Ovary (tissue), 9 donors: ENCODE measurements around the gene RNF186. TPM values are rescaled to one million over a fixed set of nuclear protein-coding genes. Genes with fewer than 3 reads are reported as not detected.

Source experiments
- DNase-seq, 5 donors: peaks; one replicate each; pipeline ENCODE4 v3.0.0-alpha.2; 2019 to 2020
- H3K27ac ChIP-seq, 2 donors: fragments of 200-600 bp; one replicate each; pipeline versions ENCODE4 v1.5.1 to v1.8.0; 2019 to 2022
- H3K27me3 ChIP-seq: fragments of 200-600 bp; one replicate; pipeline ENCODE4 v1.8.0; 2022
- H3K36me3 ChIP-seq: fragments of 200-600 bp; sonication (generic); one replicate; pipeline ENCODE4 v1.5.1; 2019
- H3K4me1 ChIP-seq: one replicate; pipeline ENCODE4 v1.8.1; 2013; ENCODE audit warnings: mild to moderate bottlenecking, moderate library complexity; ENCODE audit not compliant: insufficient read depth
- H3K4me3 ChIP-seq: fragments of 200-600 bp; sonication (generic); one replicate; pipeline ENCODE4 v1.5.1; 2017
- H3K9me3 ChIP-seq, 2 donors: fragments of 200-600 bp in 1 of 2; sonication (generic) in 1 of 2; one replicate each; pipeline versions ENCODE4 v1.5.1 to v1.8.1; 2013 to 2019; ENCODE audit warnings: mild to moderate bottlenecking in 1 of 2, moderate library complexity in 1 of 2
- CTCF ChIP-seq, 3 donors: fragments of 450-650 bp in 2 of 3; fragments of 200-600 bp in 1 of 3; IDR thresholded peaks; one replicate each; pipeline versions ENCODE4 v1.5.1 to v1.8.0; 2016 to 2022; ENCODE audit warnings: antibody characterized with exemption in 3 of 3, mild to moderate bottlenecking in 1 of 3
- EP300 ChIP-seq: sonication (generic); formaldehyde crosslinking; IDR thresholded peaks from one replicate; pipeline ENCODE4 v1.6.1; 2017; ENCODE audit warnings: antibody characterized with exemption
- POLR2A ChIP-seq: fragments of 450-650 bp; IDR thresholded peaks from one replicate; pipeline ENCODE4 v1.6.1; 2017; ENCODE audit warnings: antibody characterized with exemption, mild to moderate bottlenecking, moderate library complexity
- WGBS, 3 donors: extraction: QIAGEN DNeasy Blood & Tissue Kit in 1 of 3; methylation state at CpG; one replicate each; pipeline versions ENCODE4 v1.1.5 to v1.1.7; 2013 to 2017; 5-methylcytosine and 5-hydroxymethylcytosine counted together
- intact Hi-C, 4 donors: fragments of 100-400 bp; cut with DNase I; formaldehyde crosslinking; loops; one replicate each; pipeline versions ENCODE4 v1.11.0 to v1.15.1; 2022 to 2023
- polyA plus RNA-seq, 2 donors: library from polyadenylated mRNA; stranded (reverse); fragments of 200-250 nt in 1 of 2; fragments of 350-450 nt in 1 of 2; fragmentation: Illumina TruSeq in 1 of 2; extraction: RNeasy Lipid Tissue Mini Kit (QIAGEN cat#74804) in 1 of 2; gene quantifications; one replicate each; pipeline ENCODE4 v1.2.3, GENCODE V29; 2013 to 2014
- total RNA-seq, 7 donors: library from RNA; depleted of rRNA in 2 of 7; stranded (reverse); fragments of >200 nt in 2 of 7; fragmentation: NEBNext Ultra II Directional in 3 of 7; extraction: Animal tissue kit (Norgen Biotek cat#: 25700) in 3 of 7; gene quantifications; one replicate each; pipeline versions ENCODE4 v1.1.0 to v1.2.4, GENCODE V29; 2016 to 2023
- donor health status: DM: no; HTN: no; CAD: no; lungs with moderate emphysema.
- donor health status: DM: no; HTN: no; CAD: no.
- donor health status: Bipolar disorder and iron deficiency.
- donor health status: DM: yes; HTN: yes; CAD: no.
- donor health status: DM: no; HTN: no; CAD: no.
- donor health status: DM: yes; HTN: yes; CAD: no.

The RNF186 gene
- total and polyA plus RNA-seq, 9 donors, result 0.11 to 1.4 (median 0.36) TPM; not detected in 4

- TF ChIP-seq EP300, result no peak
- TF ChIP-seq POLR2A, result no peak
- TF ChIP-seq CTCF (IDR thresholded peaks at IDR 0.05), result no peak
- intact Hi-C loops, result no loop called here
Observed at GRCh38 chr1:19773485-19773884, 41.6 kb downstream of the RNF186 start.

GRCh38 chr1:19772053-19772452 lies 43.0 kb downstream of the RNF186 start:
- 70 to 78% (median 73%) methylated on average over 9 of the region's 9 CpGs for WGBS, 3 donors
- intact Hi-C loops, result no loop called here
- no peak overlapping the region for H3K27ac ChIP-seq
- TF ChIP-seq POLR2A (no peak), CTCF (IDR thresholded peaks at IDR 0.05) (no peak), EP300 (no peak)
- no peaks in the 10 kb centered on the region for H3K9me3 ChIP-seq
- H3K4me3 ChIP-seq, result no peak overlapping the region
- no peak for DNase-seq
- no peaks in the 10 kb centered on the region for H3K4me1 ChIP-seq
- H3K27me3 ChIP-seq, result no peaks in the 10 kb centered on the region
- no peaks in the 10 kb centered on the region for H3K36me3 ChIP-seq

More at GRCh38 chr1:19773485-19773884, 41.6 kb downstream of the RNF186 start:
- Histone ChIP-seq H3K27me3 (no peaks in the 10 kb centered on the region), H3K4me3 (no peak overlapping the region), H3K36me3 (no peaks in the 10 kb centered on the region), H3K9me3 (no peaks in the 10 kb centered on the region), H3K4me1 (no peaks in the 10 kb centered on the region), H3K27ac (no peak overlapping the region)
- no peak for DNase-seq
- 60 to 64% (median 61%) methylated on average over 4 of the region's 4 CpGs for WGBS, 3 donors

- intact Hi-C loops, result no loop called here
- no peaks in the 10 kb centered on the region for H3K9me3 ChIP-seq
- H3K27me3 ChIP-seq, result no peaks in the 10 kb centered on the region
- H3K27ac ChIP-seq, result no peak overlapping the region
- no peaks in the 10 kb centered on the region for H3K4me1 ChIP-seq
- 85 to 90% (median 87%) methylated on average over 6 of the region's 6 CpGs for WGBS, 3 donors
- no peak overlapping the region for H3K4me3 ChIP-seq
- no peak for DNase-seq
- no peaks in the 10 kb centered on the region for H3K36me3 ChIP-seq
- no peak for TF ChIP-seq EP300
Observed at GRCh38 chr1:19771350-19771749, 43.7 kb downstream of the RNF186 start.

- no peak for DNase-seq
- intact Hi-C loops, result no loop called here
- no peaks in the 10 kb centered on the region for H3K9me3 ChIP-seq
- H3K27ac ChIP-seq, result no peak overlapping the region
- WGBS, 3 donors, result 81 to 90% (median 86%) methylated on average over 10 of the region's 10 CpGs
- H3K4me3 ChIP-seq, result no peak overlapping the region
- no peaks in the 10 kb centered on the region for H3K27me3 ChIP-seq
- H3K36me3 ChIP-seq, result no peaks in the 10 kb centered on the region
- TF ChIP-seq POLR2A, result no peak
- no peak for TF ChIP-seq CTCF (IDR thresholded peaks at IDR 0.05)
- TF ChIP-seq EP300, result no peak
- H3K4me1 ChIP-seq, result no peaks in the 10 kb centered on the region
Observed at GRCh38 chr1:19770436-19771190, 44.5 kb downstream of the RNF186 start.

- TF ChIP-seq POLR2A, result no peak
- TF ChIP-seq EP300, result no peak
- no peak for TF ChIP-seq CTCF (IDR thresholded peaks at IDR 0.05)
- intact Hi-C loops, result no loop called here
- Histone ChIP-seq H3K4me3 (no peak overlapping the region), H3K4me1 (no peaks in the 10 kb centered on the region), H3K9me3 (no peaks in the 10 kb centered on the region), H3K27ac (no peak overlapping the region), H3K36me3 (no peaks in the 10 kb centered on the region), H3K27me3 (no peaks in the 10 kb centered on the region)
- DNase-seq, result no peak
- 82 to 88% (median 84%) methylated on average over 10 of the region's 10 CpGs for WGBS, 3 donors
Observed at GRCh38 chr1:19769211-19769932, 45.7 kb downstream of the RNF186 start.
